Smooth muscle cell (in vitro differentiated cells): ENCODE results near the gene CELSR3. TPM values are rescaled to one million over a fixed set of nuclear protein-coding genes. Genes with fewer than 3 reads are reported as not detected.

ENCODE experiments used
- DNase-seq: peaks from one replicate; lab custom pipeline; 2025; ENCODE audit not compliant: unreplicated experiment; lab: John Stamatoyannopoulos, UW
- H2AFZ ChIP-seq: fragments of 200-600 bp; sonication (generic); 2 replicates; pipeline ENCODE4 v1.6.0; 2016; ENCODE audit warnings: antibody characterized with exemption, low read depth, mild to moderate bottlenecking
- H3F3A ChIP-seq: fragments of 200-600 bp; sonication (generic); 2 replicates; pipeline ENCODE4 v1.6.0; 2017; ENCODE audit warnings: antibody characterized with exemption, low read depth
- H3K27ac ChIP-seq: fragments of 200-600 bp; sonication (generic); 2 replicates; pipeline ENCODE4 v1.5.1; 2016; ENCODE audit warnings: low read depth, mild to moderate bottlenecking
- H3K27me3 ChIP-seq: fragments of 200-600 bp; sonication (generic); 2 replicates; pipeline ENCODE4 v1.6.1; 2016; ENCODE audit warnings: low read depth, mild to moderate bottlenecking
- H3K36me3 ChIP-seq: fragments of 200-600 bp; sonication (generic); 2 replicates; pipeline ENCODE4 v1.5.1; 2016; ENCODE audit warnings: low read depth
- H3K4me1 ChIP-seq: fragments of 200-600 bp; sonication (generic); 2 replicates; pipeline ENCODE4 v1.5.1; 2016; ENCODE audit warnings: low read depth
- H3K4me2 ChIP-seq: fragments of 200-600 bp; sonication (generic); 2 replicates; pipeline ENCODE4 v1.6.0; 2016; ENCODE audit warnings: mild to moderate bottlenecking
- H3K4me3 ChIP-seq: fragments of 200-600 bp; sonication (generic); 2 replicates; pipeline ENCODE4 v1.5.1; 2016; ENCODE audit warnings: mild to moderate bottlenecking
- H3K79me2 ChIP-seq: fragments of 200-600 bp; sonication (generic); 2 replicates; pipeline ENCODE4 v1.6.0; 2016; ENCODE audit warnings: low read depth, mild to moderate bottlenecking
- H3K9ac ChIP-seq: fragments of 200-600 bp; sonication (generic); 2 replicates; pipeline ENCODE4 v1.6.0; 2016; ENCODE audit warnings: low read depth
- H3K9me3 ChIP-seq: fragments of 200-600 bp; sonication (generic); replicated peaks from 2 replicates; pipeline ENCODE4 v1.5.1; 2016; ENCODE audit warnings: low read depth
- H4K20me1 ChIP-seq: fragments of 200-600 bp; sonication (generic); 2 replicates; pipeline ENCODE4 v1.6.0; 2016; ENCODE audit warnings: low read depth
- CTCF ChIP-seq: fragments of 200-600 bp; sonication (generic); IDR thresholded peaks from 2 replicates; pipeline ENCODE4 v1.5.1; 2017; ENCODE audit warnings: borderline replicate concordance, mild to moderate bottlenecking, antibody characterized with exemption; ENCODE audit not compliant: insufficient read depth, poor library complexity, severe bottlenecking
- WGBS: methylation state at CpG from one replicate; pipeline ENCODE4 v1.1.7; 2016; ENCODE audit warnings: low lambda C conversion rate; 5-methylcytosine and 5-hydroxymethylcytosine counted together
- polyA plus RNA-seq: library from polyadenylated mRNA; unstranded; fragments of >200 nt; fragmentation: Nextera tagmentation; extraction: Ambion mirVana; gene quantifications from 2 replicates; pipeline ENCODE4 v1.2.1, GENCODE V29; 2016
- total RNA-seq: library from RNA; depleted of rRNA; stranded (reverse); fragments of >200 nt; gene quantifications from 2 replicates; pipeline ENCODE4 v1.2.3, GENCODE V29; 2014

The CELSR3 gene
- total and polyA plus RNA-seq, 2 experiments from 2014 or later: 1.5 to 2.5 TPM

GRCh38 chr3:48647714-48648113 lies 15.0 kb downstream of the CELSR3 start:
- no peak overlapping the region for H3K9ac ChIP-seq
- H3K4me2 ChIP-seq: no peak overlapping the region
- 98% methylated on average over 8 of the region's 9 CpGs for WGBS
- no peaks in the 10 kb centered on the region for H3K79me2 ChIP-seq
- no peaks in the 10 kb centered on the region for H3K9me3 ChIP-seq
- no peak for DNase-seq
- TF ChIP-seq CTCF: no peak
- H3K4me3 ChIP-seq: no peak overlapping the region
- H3K27ac ChIP-seq: no peak overlapping the region
- no peaks in the 10 kb centered on the region for H3K36me3 ChIP-seq
- H3F3A ChIP-seq: no peaks in the 10 kb centered on the region
- H3K27me3 ChIP-seq: no peaks in the 10 kb centered on the region
- H4K20me1 ChIP-seq: no peaks in the 10 kb centered on the region
- H3K4me1 ChIP-seq: no peaks in the 10 kb centered on the region
- no peak overlapping the region for H2AFZ ChIP-seq

- TF ChIP-seq CTCF: no peak
- Histone ChIP-seq H3K36me3 (no peaks in the 10 kb centered on the region), H3K27ac (no peak overlapping the region), H3F3A (no peaks in the 10 kb centered on the region), H3K4me1 (no peaks in the 10 kb centered on the region), H3K4me3 (no peak overlapping the region), H3K27me3 (no peaks in the 10 kb centered on the region), H4K20me1 (no peaks in the 10 kb centered on the region), H3K79me2 (no peaks in the 10 kb centered on the region), H2AFZ (no peak overlapping the region), H3K9ac (no peak overlapping the region), H3K4me2 (no peak overlapping the region), H3K9me3 (no peaks in the 10 kb centered on the region)
- DNase-seq: no peak
- 95% methylated on average over 22 of the region's 22 CpGs for WGBS
These were observed 17.6 kb downstream of the CELSR3 start for GRCh38 chr3:48644898-48645760.

GRCh38 chr3:48642605-48643004 lies 20.1 kb downstream of the CELSR3 start:
- Histone ChIP-seq H4K20me1 (no peaks in the 10 kb centered on the region), H3F3A (no peaks in the 10 kb centered on the region), H3K9ac (no peak overlapping the region), H3K4me2 (no peak overlapping the region), H3K9me3 (no peaks in the 10 kb centered on the region), H2AFZ (no peak overlapping the region), H3K4me3 (no peak overlapping the region), H3K27ac (no peak overlapping the region), H3K4me1 (no peaks in the 10 kb centered on the region), H3K27me3 (no peaks in the 10 kb centered on the region), H3K36me3 (no peaks in the 10 kb centered on the region), H3K79me2 (no peaks in the 10 kb centered on the region)
- WGBS: 95% methylated on average over 12 of the region's 12 CpGs
- DNase-seq: no peak
- TF ChIP-seq CTCF: no peak

- Histone ChIP-seq H3K27me3 (no peaks in the 10 kb centered on the region), H3K4me3 (no peak overlapping the region), H3K9me3 (no peaks in the 10 kb centered on the region), H3F3A (no peaks in the 10 kb centered on the region), H3K79me2 (no peaks in the 10 kb centered on the region), H4K20me1 (no peaks in the 10 kb centered on the region), H3K4me1 (peaks cover 3% of the 10 kb centered on the region), H3K9ac (no peak overlapping the region), H3K27ac (no peak overlapping the region), H3K4me2 (no peak overlapping the region), H3K36me3 (no peaks in the 10 kb centered on the region), H2AFZ (no peak overlapping the region)
- DNase-seq: no peak
- TF ChIP-seq CTCF: no peak
- WGBS: 100% methylated on average over 3 of the region's 3 CpGs
These were observed 21.3 kb downstream of the CELSR3 start for GRCh38 chr3:48641396-48641795.
